Measurements from ENCODE around the gene GABPB2. TPM values are rescaled to one million over a fixed set of nuclear protein-coding genes. Genes with fewer than 3 reads are reported as not detected.

GABPB2 gene
- total and polyA plus RNA-seq, 2 donors from 2014 or later, result 4.7 to 20.5 TPM

GRCh38 chr1:151059109-151060006 is 11.2 kb upstream of the GABPB2 start, which contains the start of gene CDC42SE1:
TSS of gene CDC42SE1 (minus strand) at chr1:151059622. CDS start at chr1:151055730, 3,892 bp downstream.
- intact Hi-C loops (cut with DNase I), result no loop called here

GRCh38 chr1:151060007-151060656 is 10.4 kb upstream of the GABPB2 start, which contains the start of gene MLLT11:
TSS of gene MLLT11 (plus strand) at chr1:151060397. CDS start at chr1:151067225, 6,828 bp downstream.
- H3K4me3 ChIP-seq (ENCODE audit: low read length in 3 of 3), result peak within 1 kb of the TSS; percentile 86 to 99 (median 95)
- H3K9me3 ChIP-seq (ENCODE audit: control insufficient read depth in 2 of 3, insufficient read depth in 1 of 3, low read length in 3 of 3), result no peaks in the 10 kb centered on the region
- H3K4me1 ChIP-seq (ENCODE audit: control insufficient read depth in 2 of 3, insufficient read depth in 2 of 3, low read depth in 1 of 3, low read length in 3 of 3), result peaks cover 4 to 20% (median 15%) of the 10 kb centered on the region in 3 donors
- DNase-seq (peak in 4 of 5 donors; percentile 89 to 96 (median 92)), FAIRE-seq (no peak)
- H3K36me3 ChIP-seq (ENCODE audit: control insufficient read depth in 2 of 3, insufficient read depth in 3 of 3, low read length in 3 of 3), result peaks cover 6 to 17% (median 7%) of the 10 kb centered on the region in 3 donors
- TF ChIP-seq CTCF (IDR thresholded peaks at IDR 0.05; ENCODE audit: borderline replicate concordance, extremely low read depth, insufficient read depth), result no peak
- no peaks in the 10 kb centered on the region for H3K27me3 ChIP-seq (ENCODE audit: control insufficient read depth, insufficient read depth, low read length)
- intact Hi-C loops (cut with DNase I), result no loop called here
- H3K9ac ChIP-seq (ENCODE audit: low read length in 3 of 3), result peak within 1 kb of the TSS; percentile 80 to 99 (median 92)
- H3K27ac ChIP-seq (ENCODE audit: low read depth in 2 of 2, low read length in 2 of 2), result peak within 1 kb of the TSS; percentile 97 to 98

More at GRCh38 chr1:151059109-151060006, 11.2 kb upstream of the GABPB2 start, which contains the start of gene CDC42SE1:
- peaks cover 7 to 25% (median 14%) of the 10 kb centered on the region in 3 donors for H3K36me3 ChIP-seq (ENCODE audit: control insufficient read depth in 2 of 3, insufficient read depth in 3 of 3, low read length in 3 of 3)
- H3K27ac ChIP-seq (ENCODE audit: low read depth in 2 of 2, low read length in 2 of 2), result peak within 1 kb of the TSS; percentile 97 to 98
- H3K9me3 ChIP-seq (ENCODE audit: control insufficient read depth in 2 of 3, insufficient read depth in 1 of 3, low read length in 3 of 3), result no peaks in the 10 kb centered on the region
- H3K4me3 ChIP-seq (ENCODE audit: low read length in 3 of 3), result peak within 1 kb of the TSS; percentile 86 to 99 (median 95)
- H3K9ac ChIP-seq (ENCODE audit: low read length in 3 of 3), result peak within 1 kb of the TSS; percentile 80 to 99 (median 92)
- no peaks in the 10 kb centered on the region for H3K27me3 ChIP-seq (ENCODE audit: control insufficient read depth, insufficient read depth, low read length)
- DNase-seq (peak; percentile 90 to 97 (median 95)), FAIRE-seq (no peak)
- H3K4me1 ChIP-seq (ENCODE audit: control insufficient read depth in 2 of 3, insufficient read depth in 2 of 3, low read depth in 1 of 3, low read length in 3 of 3), result peaks cover 4 to 20% (median 18%) of the 10 kb centered on the region in 3 donors
- TF ChIP-seq CTCF (IDR thresholded peaks at IDR 0.05; ENCODE audit: borderline replicate concordance, extremely low read depth, insufficient read depth), result peak; percentile 75

GRCh38 chr1:151060657-151061421 is 9.7 kb upstream of the GABPB2 start:
- FAIRE-seq (no peak), DNase-seq (peak in 4 of 5 donors; percentile 24 to 56 (median 51))
- intact Hi-C loops (cut with DNase I), result no loop called here
- no peak for TF ChIP-seq CTCF (IDR thresholded peaks at IDR 0.05; ENCODE audit: borderline replicate concordance, extremely low read depth, insufficient read depth)
- H3K9ac ChIP-seq (ENCODE audit: low read length in 3 of 3), result peak overlapping the region in 2 of 3 donors; percentile 79 to 99
- H3K9me3 ChIP-seq (ENCODE audit: control insufficient read depth in 2 of 3, insufficient read depth in 1 of 3, low read length in 3 of 3), result no peaks in the 10 kb centered on the region
- H3K27ac ChIP-seq (ENCODE audit: low read depth in 2 of 2, low read length in 2 of 2), result no peak overlapping the region
- H3K4me3 ChIP-seq (ENCODE audit: low read length in 3 of 3), result peak overlapping the region; percentile 86 to 99 (median 95)
- peaks cover 4 to 20% (median 8%) of the 10 kb centered on the region in 3 donors for H3K4me1 ChIP-seq (ENCODE audit: control insufficient read depth in 2 of 3, insufficient read depth in 2 of 3, low read depth in 1 of 3, low read length in 3 of 3)
- no peaks in the 10 kb centered on the region for H3K27me3 ChIP-seq (ENCODE audit: control insufficient read depth, insufficient read depth, low read length)
- peaks cover under 1 to 10% (median 3%) of the 10 kb centered on the region in 3 donors for H3K36me3 ChIP-seq (ENCODE audit: control insufficient read depth in 2 of 3, insufficient read depth in 3 of 3, low read length in 3 of 3)

All from kidney (tissue), 14 donors.